Tibial nerve (tissue), 4 donors: Measurements from ENCODE around the gene TSPAN17.

ENCODE experiments used
- CTCF ChIP-seq, 5 experiments: fragments of 200-600 bp in 3 of 5; fragments of 450-650 bp in 2 of 5; sonication (generic) in 3 of 5; IDR thresholded peaks; one replicate each; pipeline ENCODE4 v1.5.1; 2016 to 2019; ENCODE audit warnings: antibody characterized with exemption in 5 of 5, mild to moderate bottlenecking in 3 of 5, moderate library complexity in 2 of 5
- EP300 ChIP-seq, 2 donors: sonication (generic); formaldehyde crosslinking; IDR thresholded peaks; one replicate each; pipeline ENCODE4 v1.6.1; 2017; ENCODE audit warnings: antibody characterized with exemption in 2 of 2, mild to moderate bottlenecking in 1 of 2

GRCh38 chr5:176700239-176700847 lies 53.1 kb downstream of the TSPAN17 start:
- TF ChIP-seq CTCF (IDR thresholded peaks at IDR 0.05) (no peak), EP300 (IDR thresholded peaks at IDR 0.05) (no peak)
